Measurements from ENCODE around the gene COL8A1.

COL8A1 gene

GRCh38 chr3:99678896-99679295, 40.5 kb downstream of the COL8A1 start:
- POLR2A ChIA-PET = no interaction called here
- DNase-seq (ENCODE audit: extremely low spot score) = no peak
- CTCF ChIA-PET = no interaction called here
- no peak for TF ChIP-seq ELF4 (IDR thresholded peaks at IDR 0.05)
- no peak for TF ChIP-seq NFRKB (IDR thresholded peaks at IDR 0.05)
- no peak for TF ChIP-seq CTBP1 (IDR thresholded peaks at IDR 0.05; ENCODE audit: borderline replicate concordance)
- no peak for TF ChIP-seq FOXK2 (IDR thresholded peaks at IDR 0.05)
- no peak for TF ChIP-seq ARNT (IDR thresholded peaks at IDR 0.05)
- TF ChIP-seq FOXM1 (IDR thresholded peaks at IDR 0.05; ENCODE audit: borderline replicate concordance) = no peak
- TF ChIP-seq L3MBTL2 (conservative IDR thresholded peaks at IDR 0.05) = no peak
- no peak for TF ChIP-seq ZNF384 (IDR thresholded peaks at IDR 0.05)
- no peak for TF ChIP-seq HDGF (IDR thresholded peaks at IDR 0.05; ENCODE audit: borderline replicate concordance)
- no peak for TF ChIP-seq PKNOX1 (IDR thresholded peaks at IDR 0.05)
- TF ChIP-seq SP1 (IDR thresholded peaks at IDR 0.05) = no peak
- no peak for TF ChIP-seq SUZ12 (IDR thresholded peaks at IDR 0.05)
- TF ChIP-seq BHLHE40 (IDR thresholded peaks at IDR 0.05; ENCODE audit: borderline replicate concordance) = no peak

- DNase-seq (ENCODE audit: extremely low spot score) = no peak
- ChIA-PET CTCF (no interaction called here), POLR2A (no interaction called here)
- TF ChIP-seq ZNF384 (IDR thresholded peaks at IDR 0.05) = no peak
- TF ChIP-seq BHLHE40 (IDR thresholded peaks at IDR 0.05; ENCODE audit: borderline replicate concordance) = no peak
- no peak for TF ChIP-seq ARNT (IDR thresholded peaks at IDR 0.05)
- TF ChIP-seq FOXM1 (IDR thresholded peaks at IDR 0.05; ENCODE audit: borderline replicate concordance) = no peak
- no peak for TF ChIP-seq ELF4 (IDR thresholded peaks at IDR 0.05)
- TF ChIP-seq FOXA1 (IDR thresholded peaks at IDR 0.05) = no peak
- no peak for TF ChIP-seq NFRKB (IDR thresholded peaks at IDR 0.05)
- TF ChIP-seq TARDBP (IDR thresholded peaks at IDR 0.05) = no peak
- TF ChIP-seq CTBP1 (IDR thresholded peaks at IDR 0.05; ENCODE audit: borderline replicate concordance) = no peak
- TF ChIP-seq L3MBTL2 (conservative IDR thresholded peaks at IDR 0.05) = no peak
- TF ChIP-seq SP1 (IDR thresholded peaks at IDR 0.05) = no peak
- TF ChIP-seq HDGF (IDR thresholded peaks at IDR 0.05; ENCODE audit: borderline replicate concordance) = no peak
- TF ChIP-seq SUZ12 (IDR thresholded peaks at IDR 0.05) = no peak
- TF ChIP-seq FOXK2 (IDR thresholded peaks at IDR 0.05) = no peak
- TF ChIP-seq LEF1 (IDR thresholded peaks at IDR 0.05; ENCODE audit: borderline replicate concordance) = no peak
- TF ChIP-seq PKNOX1 (IDR thresholded peaks at IDR 0.05) = no peak
Measured at GRCh38 chr3:99681512-99681911, 43.1 kb downstream of the COL8A1 start.

- ChIA-PET CTCF (no interaction called here), POLR2A (no interaction called here)
- DNase-seq (ENCODE audit: extremely low spot score) = no peak
- TF ChIP-seq CTBP1 (IDR thresholded peaks at IDR 0.05; ENCODE audit: borderline replicate concordance) (no peak), PKNOX1 (IDR thresholded peaks at IDR 0.05) (no peak), ZNF384 (IDR thresholded peaks at IDR 0.05) (no peak), TARDBP (IDR thresholded peaks at IDR 0.05) (no peak), LEF1 (IDR thresholded peaks at IDR 0.05; ENCODE audit: borderline replicate concordance) (no peak), ELF4 (IDR thresholded peaks at IDR 0.05) (no peak), L3MBTL2 (conservative IDR thresholded peaks at IDR 0.05) (no peak), FOXM1 (IDR thresholded peaks at IDR 0.05; ENCODE audit: borderline replicate concordance) (no peak), HDGF (IDR thresholded peaks at IDR 0.05; ENCODE audit: borderline replicate concordance) (no peak), FOXK2 (IDR thresholded peaks at IDR 0.05) (no peak), BHLHE40 (IDR thresholded peaks at IDR 0.05; ENCODE audit: borderline replicate concordance) (no peak), FOXA1 (IDR thresholded peaks at IDR 0.05) (no peak), SP1 (IDR thresholded peaks at IDR 0.05) (no peak), NFRKB (IDR thresholded peaks at IDR 0.05) (no peak), ARNT (IDR thresholded peaks at IDR 0.05) (no peak), SUZ12 (IDR thresholded peaks at IDR 0.05) (no peak)
Measured at GRCh38 chr3:99681976-99682375, 43.6 kb downstream of the COL8A1 start.

GRCh38 chr3:99683465-99683864, 45.1 kb downstream of the COL8A1 start:
- CTCF ChIA-PET = no interaction called here
- POLR2A ChIA-PET = no interaction called here
- DNase-seq (ENCODE audit: extremely low spot score) = no peak
- TF ChIP-seq FOXK2 (IDR thresholded peaks at IDR 0.05) (no peak), LEF1 (IDR thresholded peaks at IDR 0.05; ENCODE audit: borderline replicate concordance) (no peak), CTBP1 (IDR thresholded peaks at IDR 0.05; ENCODE audit: borderline replicate concordance) (no peak), HDGF (IDR thresholded peaks at IDR 0.05; ENCODE audit: borderline replicate concordance) (no peak)

- ChIA-PET POLR2A (no interaction called here), CTCF (no interaction called here)
- DNase-seq (ENCODE audit: extremely low spot score) = no peak
- no peak for TF ChIP-seq HDGF (IDR thresholded peaks at IDR 0.05; ENCODE audit: borderline replicate concordance)
- TF ChIP-seq FOXA1 (IDR thresholded peaks at IDR 0.05) = no peak
- no peak for TF ChIP-seq CTBP1 (IDR thresholded peaks at IDR 0.05; ENCODE audit: borderline replicate concordance)
- no peak for TF ChIP-seq ARNT (IDR thresholded peaks at IDR 0.05)
- TF ChIP-seq NFRKB (IDR thresholded peaks at IDR 0.05) = no peak
- TF ChIP-seq SUZ12 (IDR thresholded peaks at IDR 0.05) = no peak
- no peak for TF ChIP-seq FOXK2 (IDR thresholded peaks at IDR 0.05)
- TF ChIP-seq ZNF384 (IDR thresholded peaks at IDR 0.05) = no peak
- no peak for TF ChIP-seq BHLHE40 (IDR thresholded peaks at IDR 0.05; ENCODE audit: borderline replicate concordance)
- TF ChIP-seq FOXM1 (IDR thresholded peaks at IDR 0.05; ENCODE audit: borderline replicate concordance) = no peak
- TF ChIP-seq ELF4 (IDR thresholded peaks at IDR 0.05) = no peak
- no peak for TF ChIP-seq SP1 (IDR thresholded peaks at IDR 0.05)
- no peak for TF ChIP-seq TARDBP (IDR thresholded peaks at IDR 0.05)
- TF ChIP-seq LEF1 (IDR thresholded peaks at IDR 0.05; ENCODE audit: borderline replicate concordance) = no peak
- TF ChIP-seq L3MBTL2 (conservative IDR thresholded peaks at IDR 0.05) = no peak
- no peak for TF ChIP-seq PKNOX1 (IDR thresholded peaks at IDR 0.05)
Measured at GRCh38 chr3:99683876-99684275, 45.5 kb downstream of the COL8A1 start.
